GM21447 (cell line): Measurements from ENCODE around the gene ITGB1.
"Not testable (repeated sequence)": the region's sequence is repeated elsewhere in the genome, so short reads cannot be mapped to it uniquely, and the experiment has no call there.

Source experiments
- ATAC-seq: cut with Tn5 transposase; IDR thresholded peaks from one replicate; pipeline ENCODE4 v1.9.1; 2021; ENCODE audit not compliant: unreplicated experiment

The ITGB1 gene

GRCh38 chr10:32980558-32981468 lies 22.8 kb upstream of the ITGB1 start:
- peak; percentile 92 for ATAC-seq

- no peak for ATAC-seq
Measured at GRCh38 chr10:32980242-32980557, 22.2 kb upstream of the ITGB1 start.

- not testable (repeated sequence) for ATAC-seq
Measured at GRCh38 chr10:32979719-32980118, 21.7 kb upstream of the ITGB1 start.

- ATAC-seq = no peak
Measured at GRCh38 chr10:32979041-32979440, 21.0 kb upstream of the ITGB1 start.

- ATAC-seq = not testable (repeated sequence)
Measured at GRCh38 chr10:32977846-32978809, 20.1 kb upstream of the ITGB1 start.

GRCh38 chr10:32976338-32976737 lies 18.3 kb upstream of the ITGB1 start:
- no peak for ATAC-seq

- no peak for ATAC-seq
Measured at GRCh38 chr10:32972929-32973328, 14.9 kb upstream of the ITGB1 start.

- no peak for ATAC-seq
Measured at GRCh38 chr10:32972460-32972859, 14.4 kb upstream of the ITGB1 start.

GRCh38 chr10:32971536-32972091 lies 13.6 kb upstream of the ITGB1 start:
- ATAC-seq = no peak

GRCh38 chr10:32970910-32971309 lies 12.9 kb upstream of the ITGB1 start:
- ATAC-seq = peak; percentile 79

- no peak for ATAC-seq
Measured at GRCh38 chr10:32964270-32964669, 6.2 kb upstream of the ITGB1 start.

GRCh38 chr10:32963096-32963495 lies 5.1 kb upstream of the ITGB1 start:
- ATAC-seq = no peak

- ATAC-seq = no peak
Measured at GRCh38 chr10:32962521-32962920, 4.5 kb upstream of the ITGB1 start.

GRCh38 chr10:32961895-32962369 lies 3.9 kb upstream of the ITGB1 start:
- no peak for ATAC-seq

- ATAC-seq = no peak
Measured at GRCh38 chr10:32961343-32961894, 3.4 kb upstream of the ITGB1 start.

- ATAC-seq = no peak
Measured at GRCh38 chr10:32960022-32960421, 2.0 kb upstream of the ITGB1 start.

- ATAC-seq = peak; percentile 40
Measured at GRCh38 chr10:32959006-32959920, 1.2 kb upstream of the ITGB1 start.

GRCh38 chr10:32957341-32958084 lies 517 bp downstream of the ITGB1 start:
- ATAC-seq = peak; percentile 24
